GM21717 (cell line): ENCODE results near the gene DDX27.
A peak's percentile ranks its signal among the peaks of the same experiment; 100 is the strongest.
"Not testable (repeated sequence)": the region's sequence is repeated elsewhere in the genome, so short reads cannot be mapped to it uniquely, and the experiment has no call there.

Experiments
- ATAC-seq: cut with Tn5 transposase; IDR thresholded peaks from one replicate; pipeline ENCODE4 v1.9.1; 2021; ENCODE audit warnings: mild to moderate bottlenecking, moderate library complexity; ENCODE audit not compliant: unreplicated experiment

Gene DDX27

GRCh38 chr20:49203746-49204145 lies 15.5 kb upstream of the DDX27 start:
- no peak for ATAC-seq

- no peak for ATAC-seq
These were observed 12.1 kb upstream of the DDX27 start for GRCh38 chr20:49207076-49207475.

- no peak for ATAC-seq
These were observed 9.0 kb upstream of the DDX27 start for GRCh38 chr20:49210101-49210756.

- ATAC-seq, result no peak
These were observed 8.5 kb upstream of the DDX27 start for GRCh38 chr20:49210757-49211110.

DNA sequence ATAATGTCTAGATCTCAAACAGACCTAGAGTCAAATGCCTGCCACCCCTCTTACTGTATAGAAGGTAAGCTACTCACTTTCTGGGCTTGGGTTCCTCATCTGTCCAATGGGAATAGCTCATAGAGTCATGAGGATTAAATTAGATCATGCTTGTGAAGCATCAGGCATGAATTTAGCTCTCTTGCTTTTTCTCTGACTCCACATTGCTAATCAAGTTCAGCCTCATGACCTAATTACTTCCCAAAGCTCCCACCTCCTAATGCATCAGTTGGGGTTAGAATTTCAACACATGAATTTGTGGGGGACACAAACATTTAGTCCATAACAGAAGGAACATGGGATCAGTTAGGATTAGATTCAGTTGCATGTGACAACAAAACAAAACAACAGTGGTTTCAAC lies 4.6 kb upstream of the DDX27 start:
- no peak for ATAC-seq

DNA sequence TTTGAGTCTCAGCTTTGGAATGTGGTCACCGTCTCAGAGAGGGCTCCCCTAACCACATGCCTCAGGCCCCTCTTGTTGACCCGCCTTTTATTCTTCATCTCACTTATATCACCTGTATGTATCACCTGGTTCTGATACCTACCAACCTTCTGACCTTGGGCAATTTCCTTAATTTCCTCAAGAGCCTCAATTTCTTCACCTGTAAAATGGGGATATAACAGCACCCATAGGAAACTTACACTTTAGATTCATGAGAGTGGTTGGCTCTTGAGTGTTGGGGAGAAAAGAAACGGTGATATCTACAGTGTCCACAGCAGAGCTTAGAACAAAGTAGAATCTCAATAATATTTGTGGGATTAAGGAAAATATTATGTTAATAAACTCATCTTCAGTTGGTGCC lies 4.0 kb upstream of the DDX27 start:
- ATAC-seq, result no peak

DNA sequence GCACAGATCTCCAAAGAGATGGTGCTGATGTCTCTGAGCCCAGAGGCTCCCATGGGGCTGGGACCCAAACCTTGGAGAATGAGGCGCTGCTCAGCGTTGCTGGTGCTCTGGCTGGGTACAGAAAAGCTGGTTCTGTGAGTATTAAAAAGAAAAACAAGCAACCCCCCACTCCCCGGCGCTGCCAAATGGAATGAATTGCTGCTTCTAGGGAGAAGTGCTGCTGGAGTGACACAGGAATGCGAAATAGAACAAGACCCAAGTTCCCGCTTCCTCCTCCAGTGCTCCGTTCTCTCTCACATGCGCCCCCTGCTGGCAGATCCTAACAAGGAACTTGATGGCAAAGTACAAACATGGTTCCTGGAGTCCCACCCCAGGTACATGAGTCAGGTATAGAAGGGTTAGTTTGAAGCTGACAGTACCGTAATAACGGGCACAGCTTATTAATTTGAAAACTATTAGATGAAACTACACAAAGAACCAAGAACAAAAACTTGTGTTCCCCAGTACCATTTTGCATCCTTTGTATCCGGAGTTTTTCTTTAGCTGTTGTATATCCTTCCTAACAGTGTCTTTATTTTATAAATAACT lies 2.1 kb upstream of the DDX27 start:
- no peak for ATAC-seq

GRCh38 chr20:49218739-49219090 lies 501 bp upstream of the DDX27 start:
- ATAC-seq, result not testable (repeated sequence)

GRCh38 chr20:49219924-49220831 lies 962 bp downstream of the DDX27 start:
- ATAC-seq, result peak; percentile 3

DNA sequence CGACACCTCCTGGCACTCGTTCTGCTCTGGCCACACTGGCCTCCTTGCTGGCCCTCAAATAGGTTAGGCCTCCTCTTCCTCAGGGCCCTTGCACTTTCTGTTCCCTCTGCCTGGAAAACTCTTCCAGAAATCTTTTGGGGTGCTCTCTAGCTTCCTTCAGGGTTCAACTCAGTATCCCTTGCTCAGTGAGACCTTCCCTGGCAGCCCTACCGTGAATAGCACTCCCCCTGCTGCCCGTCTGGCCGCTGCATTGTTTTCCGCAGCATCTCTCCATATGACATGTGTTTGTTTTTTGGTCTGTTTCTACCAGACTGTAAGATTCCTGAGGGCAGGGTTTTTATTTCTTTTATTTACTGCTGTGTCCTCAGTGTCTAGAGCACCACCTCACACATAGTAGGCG lies 6.7 kb downstream of the DDX27 start:
- no peak for ATAC-seq

GRCh38 chr20:49228676-49229075 lies 9.5 kb downstream of the DDX27 start:
- no peak for ATAC-seq

- no peak for ATAC-seq
These were observed 10.2 kb downstream of the DDX27 start for GRCh38 chr20:49229381-49229780.

DNA sequence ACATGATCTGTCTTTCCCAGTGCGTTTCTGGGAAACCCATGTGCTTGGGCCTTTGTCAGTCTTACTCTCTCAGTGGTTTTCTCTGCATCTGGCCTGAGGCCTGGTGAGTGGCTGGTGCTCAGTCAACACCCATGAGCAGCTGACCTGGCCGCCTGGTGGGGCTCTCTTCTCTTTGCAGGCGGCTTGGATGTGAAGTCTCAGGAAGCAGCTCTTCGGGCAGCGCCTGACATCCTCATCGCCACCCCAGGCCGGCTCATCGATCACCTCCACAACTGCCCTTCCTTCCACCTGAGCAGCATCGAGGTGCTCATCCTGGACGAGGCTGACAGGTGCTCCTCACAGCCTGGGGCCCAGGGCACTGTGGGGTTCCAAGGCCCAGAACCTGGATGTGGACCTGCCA lies 10.8 kb downstream of the DDX27 start:
- ATAC-seq, result no peak

- ATAC-seq, result no peak
These were observed 11.4 kb downstream of the DDX27 start for GRCh38 chr20:49230561-49231133.

- no peak for ATAC-seq
These were observed 12.3 kb downstream of the DDX27 start for GRCh38 chr20:49231471-49231870.

DNA sequence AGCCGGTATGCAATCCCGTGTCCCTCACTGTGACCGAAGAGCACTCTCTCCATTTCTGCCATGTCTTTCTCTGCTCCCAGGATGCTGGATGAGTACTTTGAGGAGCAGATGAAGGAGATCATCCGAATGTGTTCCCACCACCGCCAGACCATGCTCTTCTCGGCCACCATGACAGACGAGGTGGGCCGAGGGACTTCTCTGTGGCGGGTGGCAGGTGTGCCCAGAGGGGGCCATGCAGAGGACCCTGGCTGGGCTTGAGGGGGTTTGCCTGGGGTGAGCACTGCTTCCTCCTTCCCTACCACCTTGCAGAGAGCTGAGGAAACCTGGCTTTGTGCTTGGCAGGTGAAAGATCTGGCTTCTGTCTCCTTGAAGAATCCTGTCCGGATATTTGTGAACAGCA lies 14.0 kb downstream of the DDX27 start:
- no peak for ATAC-seq

DNA sequence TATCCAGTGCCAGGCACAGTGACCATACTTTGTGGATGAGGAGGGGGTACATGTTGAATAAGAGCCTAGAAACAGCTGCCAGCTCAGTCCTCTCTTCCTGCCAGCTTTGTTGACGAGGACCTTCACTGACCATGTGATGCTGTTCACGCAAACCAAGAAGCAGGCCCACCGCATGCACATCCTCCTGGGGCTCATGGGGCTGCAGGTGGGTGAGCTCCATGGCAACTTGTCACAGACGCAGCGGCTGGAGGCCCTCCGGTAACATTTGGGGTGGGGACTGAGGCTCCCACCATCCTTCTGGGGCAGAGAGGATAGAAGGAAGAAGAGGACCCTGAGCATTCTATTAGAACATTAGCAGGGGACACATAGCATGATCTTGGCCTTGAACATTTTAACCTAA lies 15.6 kb downstream of the DDX27 start:
- ATAC-seq, result no peak

DNA sequence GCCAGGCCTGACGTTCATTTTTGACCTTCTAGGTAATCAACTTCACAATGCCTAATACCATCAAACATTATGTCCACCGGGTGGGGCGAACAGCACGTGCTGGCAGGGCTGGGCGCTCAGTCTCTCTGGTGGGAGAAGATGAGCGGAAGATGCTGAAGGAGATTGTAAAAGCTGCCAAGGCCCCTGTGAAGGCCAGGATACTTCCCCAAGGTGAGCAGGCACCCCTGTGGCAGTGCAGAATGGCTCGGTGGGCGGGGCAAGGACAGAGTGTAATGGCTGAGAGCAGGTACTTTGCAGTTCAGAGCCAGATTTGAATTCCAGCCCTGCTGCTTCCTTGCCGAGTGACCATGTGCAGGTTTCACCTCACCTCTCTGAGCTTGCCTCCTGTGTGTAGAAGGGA lies 17.1 kb downstream of the DDX27 start:
- no peak for ATAC-seq

DNA sequence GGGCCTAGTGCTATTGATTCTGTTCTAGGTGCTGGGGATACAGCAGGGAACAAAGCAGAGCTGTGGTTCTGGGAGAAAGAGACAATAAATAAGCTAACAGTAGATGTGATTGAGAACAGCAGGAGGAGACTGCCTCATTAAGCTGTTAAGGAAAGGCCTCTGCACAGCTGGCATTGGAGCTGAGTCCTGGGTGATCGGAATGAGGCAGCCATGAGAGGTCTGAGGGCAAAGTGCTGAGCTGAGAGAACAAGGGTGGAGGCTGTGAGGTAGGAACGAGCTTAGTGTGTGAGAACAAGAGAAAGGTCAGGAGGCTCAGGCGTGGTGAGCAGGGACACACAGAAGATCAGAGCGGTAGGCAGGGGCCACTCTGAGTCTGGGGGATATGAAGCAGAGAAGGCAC lies 18.3 kb downstream of the DDX27 start:
- ATAC-seq, result no peak

GRCh38 chr20:49245921-49246740 lies 26.9 kb downstream of the DDX27 start:
- no peak for ATAC-seq

DNA sequence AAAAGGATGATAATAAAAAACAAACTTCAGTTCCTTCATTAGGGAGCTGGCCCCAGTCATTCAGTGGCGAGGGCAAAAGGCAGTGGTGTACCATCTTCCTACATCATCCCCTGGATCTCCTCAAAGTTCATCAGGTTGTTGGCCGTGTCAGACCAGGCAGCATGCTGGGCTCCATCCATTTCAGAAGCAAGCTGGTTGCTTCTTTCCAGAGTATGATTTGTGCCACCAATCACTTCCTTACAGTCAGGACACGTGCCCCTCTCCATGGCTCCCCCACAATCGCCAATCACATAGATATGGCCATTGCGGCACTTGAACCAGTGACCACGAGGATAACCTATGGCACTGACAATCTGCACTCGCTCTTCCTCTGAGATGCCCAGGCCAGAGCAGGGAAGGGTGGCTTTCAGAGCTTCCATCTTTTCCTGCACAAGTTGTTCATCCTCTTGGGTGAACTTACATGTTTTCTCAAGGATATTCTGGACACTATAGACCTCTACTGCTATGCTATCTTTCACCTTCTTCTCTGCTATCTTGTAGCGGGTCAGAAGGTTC lies 28.0 kb downstream of the DDX27 start:
- ATAC-seq, result no peak
